Measurements from ENCODE around the gene CEP152.
"Not testable (repeated sequence)": the region's sequence is repeated elsewhere in the genome, so short reads cannot be mapped to it uniquely, and the experiment has no call there.

CEP152 gene

DNA sequence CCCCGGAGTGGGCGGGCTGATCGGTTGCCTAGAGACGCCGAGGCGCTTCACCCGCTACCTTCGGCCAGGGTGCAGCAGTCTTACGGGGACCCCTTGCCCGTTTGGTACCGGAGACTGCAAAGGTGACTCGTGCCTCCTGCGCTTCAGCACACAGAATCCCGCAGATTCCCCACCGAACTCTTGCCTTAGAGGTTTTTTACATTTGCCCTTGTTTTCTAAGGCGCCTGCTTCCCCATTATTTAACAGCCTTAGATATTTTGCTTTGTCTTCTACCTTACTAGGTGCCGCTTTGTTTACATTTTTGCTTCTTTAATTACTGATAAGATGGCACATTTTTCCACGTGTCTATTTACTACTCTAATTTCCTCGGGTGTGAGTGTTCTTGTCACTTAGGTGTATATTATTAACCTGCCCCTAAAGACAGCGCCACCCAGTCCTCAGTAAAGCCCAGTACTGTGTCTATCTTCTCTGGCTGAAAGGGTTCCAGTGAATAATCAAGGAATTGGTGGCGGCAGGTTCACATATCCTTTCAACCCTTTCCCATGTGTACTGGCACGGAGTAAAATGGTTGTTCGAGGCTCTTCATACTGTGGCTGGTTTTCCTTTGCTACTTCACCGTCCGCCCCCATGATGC lies 573 bp upstream of the CEP152 start:
- DNase-seq (ENCODE audit: low read depth in 2 of 2), result no peak

DNA sequence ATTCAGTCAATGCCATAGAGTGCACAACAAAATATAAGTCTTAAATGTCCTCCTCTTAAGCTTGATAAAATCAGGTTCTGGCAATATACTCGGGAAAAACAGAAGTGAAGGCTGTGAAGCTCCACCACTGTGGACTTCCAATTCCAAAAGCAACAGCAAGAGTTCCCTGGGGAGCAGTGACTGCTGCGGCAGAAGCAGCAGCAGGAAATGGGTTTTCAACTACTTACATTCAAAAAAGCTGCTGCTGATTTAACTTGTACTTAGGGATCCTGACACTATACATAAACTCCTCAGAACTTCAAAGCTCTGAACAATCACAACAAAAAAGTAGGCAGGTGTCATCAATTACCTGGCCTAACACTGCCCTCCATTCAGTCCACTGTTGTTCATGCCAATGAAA lies 4.7 kb downstream of the CEP152 start:
- no peak for DNase-seq (ENCODE audit: low read depth in 2 of 2)

DNA sequence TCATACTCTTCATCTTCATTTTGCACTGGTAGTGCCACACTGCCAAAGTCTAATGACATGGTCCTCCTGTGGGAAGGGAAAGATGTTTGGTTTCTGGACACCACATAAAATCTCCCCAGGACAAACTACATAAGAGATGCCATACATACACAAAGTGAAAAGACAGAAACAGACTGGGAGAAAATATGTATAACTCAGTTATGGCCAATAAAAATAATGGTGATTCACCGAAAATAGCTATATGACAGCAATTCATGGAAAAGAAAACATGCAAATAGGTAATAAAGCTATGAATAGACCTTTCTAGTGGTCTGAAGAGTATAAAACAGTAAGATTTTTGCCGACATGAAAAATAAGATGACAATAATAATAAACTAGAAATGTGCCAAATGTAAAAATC lies 5.3 kb downstream of the CEP152 start:
- no peak for DNase-seq (ENCODE audit: low read depth in 2 of 2)

DNA sequence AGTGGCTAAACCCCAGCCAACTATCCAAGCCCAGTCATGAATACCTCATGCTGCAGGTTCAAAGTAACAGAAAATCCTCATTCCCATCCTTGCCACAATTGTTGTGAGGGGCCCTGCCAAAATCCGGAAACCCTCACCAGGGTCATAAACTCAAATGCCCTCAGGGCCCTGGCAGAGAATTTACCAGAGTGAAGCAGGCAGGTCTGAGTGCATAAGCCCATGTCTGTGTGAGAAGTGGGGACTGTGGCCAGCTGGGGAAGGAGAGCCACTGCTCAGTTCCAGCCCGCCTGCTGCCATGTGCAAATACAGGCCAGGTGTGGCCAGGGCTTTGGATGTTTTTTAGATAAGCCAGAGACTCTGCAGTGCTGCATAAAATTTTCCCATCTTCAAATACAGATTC lies 7.0 kb downstream of the CEP152 start:
- no peak for DNase-seq (ENCODE audit: low read depth in 2 of 2)

GRCh38 chr15:48802867-48803266 lies 8.0 kb downstream of the CEP152 start:
- no peak for DNase-seq (ENCODE audit: low read depth in 2 of 2)

DNA sequence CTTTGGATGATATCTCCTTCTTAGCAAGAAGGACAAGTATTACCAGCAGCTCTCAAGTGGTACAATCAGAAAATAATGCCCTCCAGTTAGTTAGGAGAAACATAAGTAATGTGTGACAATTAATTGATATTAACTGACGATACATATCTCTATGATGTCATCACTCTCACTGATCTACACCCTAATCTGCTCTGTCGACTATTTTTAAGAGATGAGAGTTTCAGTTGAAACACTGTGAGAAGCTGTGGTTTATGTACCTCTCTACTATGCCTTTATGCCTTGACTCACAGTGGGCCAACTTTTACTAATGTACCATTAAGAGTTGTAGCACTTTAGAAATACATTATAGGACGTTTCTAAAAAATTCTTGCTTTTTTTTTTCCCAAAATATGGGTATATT lies 8.6 kb downstream of the CEP152 start:
- DNase-seq (ENCODE audit: low read depth in 2 of 2), result no peak

DNA sequence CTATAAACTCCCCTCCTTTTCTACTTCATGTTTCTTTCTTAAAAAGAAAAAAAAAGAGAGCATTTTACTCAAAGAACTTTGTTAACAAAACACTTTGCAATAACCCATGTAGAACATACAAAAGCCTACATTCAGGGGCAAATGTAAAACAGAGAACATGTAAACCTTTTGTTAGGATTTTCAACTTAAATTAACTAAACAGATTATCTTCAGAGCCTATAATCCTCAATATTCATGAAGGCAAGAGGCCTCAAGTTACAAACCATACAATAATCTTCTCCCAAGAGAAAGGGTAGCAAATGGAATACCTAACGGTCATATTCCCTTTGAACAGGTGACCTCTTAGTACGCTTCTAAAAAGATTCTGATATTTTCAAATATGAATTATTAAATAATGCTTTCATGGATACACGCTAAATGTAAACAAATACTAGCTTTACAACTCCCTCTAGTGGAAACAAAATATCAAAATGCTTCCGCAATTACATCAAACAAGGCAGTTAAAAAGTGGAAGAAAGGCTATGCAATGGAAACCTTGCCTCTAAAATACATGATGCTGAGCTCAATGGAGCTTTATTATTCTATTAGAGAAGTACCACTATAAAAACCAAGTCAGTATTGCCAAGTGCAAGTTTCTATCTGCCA lies 9.9 kb downstream of the CEP152 start:
- no peak for DNase-seq (ENCODE audit: low read depth in 2 of 2)

DNA sequence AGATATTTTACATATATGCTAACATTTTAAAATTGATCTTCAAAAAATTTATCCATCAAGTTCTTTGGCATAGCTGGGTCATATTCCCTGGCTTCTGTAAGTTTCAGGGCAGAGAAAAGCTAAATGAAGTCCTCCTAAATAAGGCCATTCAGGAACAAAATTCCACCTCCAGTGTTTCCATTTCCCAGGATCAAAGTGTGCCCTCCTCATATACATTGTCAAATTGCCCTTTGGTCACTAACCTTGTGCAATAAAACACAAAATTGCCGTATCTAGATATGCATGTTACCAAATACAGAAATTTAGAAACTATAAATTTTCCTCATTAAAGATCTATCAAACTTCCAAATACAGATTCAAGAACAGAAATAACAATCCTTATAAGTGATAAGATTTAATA lies 10.6 kb downstream of the CEP152 start:
- no peak for DNase-seq (ENCODE audit: low read depth in 2 of 2)

DNA sequence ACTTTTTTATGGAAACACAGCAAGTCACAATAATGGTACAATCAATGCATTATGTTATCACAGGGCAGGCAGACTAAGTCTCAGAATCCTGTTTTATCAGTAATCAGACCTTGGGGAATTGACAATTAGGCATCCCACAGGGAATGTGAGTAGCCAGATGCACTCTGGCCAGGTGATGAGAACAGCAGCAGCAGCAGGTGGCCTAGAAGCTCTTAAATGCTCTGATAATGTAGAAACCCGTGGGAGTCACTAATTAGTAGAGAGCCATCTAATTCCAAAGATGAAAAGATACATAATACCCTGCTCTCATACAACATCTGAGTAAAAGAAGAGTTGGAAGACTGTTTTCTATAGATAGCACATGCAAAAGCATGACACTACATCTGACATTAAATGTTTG lies 12.6 kb downstream of the CEP152 start:
- no peak for DNase-seq (ENCODE audit: low read depth in 2 of 2)

DNA sequence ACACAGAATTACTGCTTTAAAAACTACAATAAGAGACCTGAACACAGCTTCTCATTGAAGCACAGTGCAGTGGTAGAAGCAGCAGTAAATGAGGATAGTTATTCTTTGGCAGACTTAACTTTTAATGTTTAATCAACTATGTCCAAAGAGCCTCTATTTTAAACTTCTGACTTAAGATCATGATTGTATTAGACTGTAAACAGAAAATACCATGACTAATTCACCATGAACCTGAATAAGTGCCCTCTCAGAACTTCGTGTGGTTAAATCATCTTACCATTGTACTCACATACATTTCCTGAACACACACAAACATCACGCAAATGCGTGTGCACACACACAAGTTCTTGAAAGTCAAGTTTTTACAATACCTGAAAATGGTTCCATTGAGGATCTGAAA lies 13.9 kb downstream of the CEP152 start:
- no peak for DNase-seq (ENCODE audit: low read depth in 2 of 2)

- no peak for DNase-seq (ENCODE audit: low read depth in 2 of 2)
These were observed 14.3 kb downstream of the CEP152 start for GRCh38 chr15:48796521-48796920.

DNA sequence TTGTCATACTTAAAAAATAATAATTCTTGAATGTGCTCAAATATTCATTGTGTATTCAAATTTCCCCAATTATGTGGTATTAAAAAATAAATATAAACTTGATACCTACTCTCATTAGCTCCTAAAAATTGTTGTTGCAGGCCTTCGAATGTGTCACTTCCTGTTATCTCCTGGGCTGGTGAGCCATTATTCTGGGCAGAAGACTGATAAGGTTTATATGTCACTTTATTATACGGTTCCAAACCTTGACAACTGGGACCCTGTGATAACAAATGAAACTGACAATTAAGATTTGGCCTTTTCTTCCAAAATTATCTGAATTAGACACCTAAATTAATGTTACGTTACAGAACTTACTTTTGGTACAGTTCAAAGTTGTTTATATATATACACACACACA lies 15.0 kb downstream of the CEP152 start:
- no peak for DNase-seq (ENCODE audit: low read depth in 2 of 2)

DNA sequence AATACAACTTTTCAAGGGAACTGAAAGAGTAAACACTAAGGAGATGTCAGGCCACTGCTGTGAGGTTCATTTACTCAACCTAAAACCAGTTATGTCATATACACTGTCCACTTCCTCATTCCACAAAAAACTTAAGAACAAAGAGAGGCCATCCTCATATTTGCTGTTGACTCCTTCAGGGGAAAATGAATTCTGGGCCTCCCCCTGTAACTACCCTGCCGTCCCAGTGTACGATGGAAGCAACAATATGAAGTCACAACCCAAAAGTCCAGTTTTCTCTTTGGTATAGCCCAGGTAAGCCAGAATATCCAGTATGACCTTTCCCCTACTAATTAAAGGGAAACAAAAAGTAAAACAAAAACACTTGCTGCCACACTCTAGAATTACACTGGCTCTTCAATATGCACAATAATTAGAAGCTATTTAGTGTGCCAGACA lies 16.2 kb downstream of the CEP152 start:
- no peak for DNase-seq (ENCODE audit: low read depth in 2 of 2)

DNA sequence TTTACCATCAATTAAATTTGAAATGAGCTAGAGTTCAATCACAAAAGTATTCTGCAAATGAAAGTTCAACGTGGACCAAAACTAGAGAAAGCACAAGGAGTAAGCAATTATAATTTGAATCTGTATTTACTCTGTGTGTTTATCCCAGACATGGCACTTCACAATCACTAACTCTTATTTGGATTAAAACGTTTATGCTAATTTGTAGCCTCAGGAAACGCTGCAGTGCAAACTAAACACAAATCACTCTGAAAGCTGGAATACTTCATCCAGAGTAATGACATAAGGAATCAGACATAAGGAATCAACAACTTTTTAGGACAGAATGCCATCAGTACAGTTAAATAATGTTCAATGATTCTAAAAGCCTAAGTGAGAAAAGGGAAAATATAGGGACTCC lies 18.5 kb downstream of the CEP152 start:
- no peak for DNase-seq (ENCODE audit: low read depth in 2 of 2)

- not testable (repeated sequence) for DNase-seq (ENCODE audit: low read depth in 2 of 2)
These were observed 20.3 kb downstream of the CEP152 start for GRCh38 chr15:48790466-48791115.

DNA sequence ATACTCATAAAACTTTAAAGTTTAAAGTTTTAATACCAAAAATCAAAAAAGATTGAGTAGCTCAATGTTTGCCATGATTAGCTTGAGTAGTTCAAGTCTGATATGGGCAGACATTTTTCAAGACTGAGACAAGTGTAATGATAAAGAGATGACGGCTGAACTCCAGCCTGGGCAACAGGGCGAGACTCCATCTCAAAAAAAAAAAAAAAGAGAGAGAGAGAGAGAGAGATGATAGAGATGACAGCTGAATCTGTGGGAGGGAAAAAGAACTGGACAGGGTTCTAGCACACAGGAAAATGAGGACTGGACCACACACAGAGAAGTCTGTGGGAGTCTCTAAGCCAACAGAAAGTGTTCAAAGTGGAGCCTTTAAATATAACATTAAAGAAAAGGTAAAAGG lies 25.2 kb downstream of the CEP152 start:
- DNase-seq (ENCODE audit: low read depth in 2 of 2), result no peak

DNA sequence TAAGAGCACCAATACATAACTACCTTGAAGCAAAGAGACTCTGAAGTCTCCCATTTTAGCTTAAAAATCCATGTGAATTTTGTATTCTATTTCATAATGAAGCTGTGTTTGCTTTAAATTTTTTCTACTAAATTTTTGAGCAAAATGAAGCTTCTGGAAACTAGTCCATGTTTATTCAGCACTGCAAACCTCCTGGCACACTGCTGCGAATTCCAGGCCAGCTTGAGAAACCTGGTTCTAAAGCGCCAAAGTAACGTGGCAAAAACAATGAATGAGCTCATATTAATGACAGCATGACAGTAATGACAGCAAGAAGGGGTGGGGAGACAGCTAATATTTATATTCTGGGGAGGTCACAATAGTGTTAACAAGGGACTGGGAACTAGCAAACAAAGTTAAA lies 25.7 kb downstream of the CEP152 start:
- DNase-seq (ENCODE audit: low read depth in 2 of 2), result no peak

DNA sequence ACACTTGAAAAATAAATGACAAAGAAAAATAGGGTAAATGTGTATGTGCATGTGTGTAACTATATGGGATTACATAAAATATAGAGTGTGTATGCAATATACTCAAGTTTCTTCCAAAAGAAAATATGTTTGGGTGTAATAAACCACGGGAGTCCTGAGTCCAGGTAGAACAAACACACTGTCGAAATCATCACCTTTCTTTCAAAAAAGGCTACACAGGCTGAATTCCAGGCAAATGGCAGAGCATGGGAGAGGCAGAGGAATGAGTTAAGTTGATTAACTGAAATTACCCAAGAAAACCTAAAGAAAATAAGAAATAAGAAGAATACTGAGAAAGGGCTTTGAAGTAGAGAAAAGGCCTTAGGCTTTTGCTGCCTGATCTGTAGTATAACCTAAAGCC lies 26.1 kb downstream of the CEP152 start:
- no peak for DNase-seq (ENCODE audit: low read depth in 2 of 2)

GRCh38 chr15:48782911-48783310 lies 28.0 kb downstream of the CEP152 start:
- DNase-seq (ENCODE audit: low read depth in 2 of 2), result no peak

DNA sequence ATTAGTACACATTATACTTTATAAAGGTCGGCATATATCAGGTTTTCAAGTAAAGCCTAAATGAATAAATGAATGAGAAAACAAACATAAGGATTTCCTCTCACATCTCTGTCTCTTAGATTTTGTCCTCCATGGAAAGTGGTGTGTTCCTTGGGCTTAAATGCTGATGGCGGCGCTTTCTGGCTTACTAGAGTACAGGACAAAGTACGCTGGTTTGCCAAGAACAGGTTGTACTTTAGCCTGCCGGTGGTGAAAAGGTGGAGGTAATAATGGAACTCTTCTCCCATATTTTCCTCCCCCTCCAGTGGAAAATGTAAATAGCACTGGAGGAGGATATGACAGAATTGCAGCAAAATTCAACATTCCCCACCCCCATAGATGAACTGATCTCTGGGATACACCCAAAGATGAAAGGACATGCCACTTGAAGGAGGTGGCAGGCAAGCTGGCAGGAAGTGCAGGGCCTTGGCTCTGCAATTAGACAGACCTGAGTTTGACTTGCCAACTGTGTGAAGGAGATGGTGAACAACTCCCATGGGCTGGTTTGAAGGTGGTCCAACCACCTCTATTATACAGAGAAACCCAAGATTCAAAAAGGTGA lies 29.3 kb downstream of the CEP152 start:
- no peak for DNase-seq (ENCODE audit: low read depth in 2 of 2)

DNA sequence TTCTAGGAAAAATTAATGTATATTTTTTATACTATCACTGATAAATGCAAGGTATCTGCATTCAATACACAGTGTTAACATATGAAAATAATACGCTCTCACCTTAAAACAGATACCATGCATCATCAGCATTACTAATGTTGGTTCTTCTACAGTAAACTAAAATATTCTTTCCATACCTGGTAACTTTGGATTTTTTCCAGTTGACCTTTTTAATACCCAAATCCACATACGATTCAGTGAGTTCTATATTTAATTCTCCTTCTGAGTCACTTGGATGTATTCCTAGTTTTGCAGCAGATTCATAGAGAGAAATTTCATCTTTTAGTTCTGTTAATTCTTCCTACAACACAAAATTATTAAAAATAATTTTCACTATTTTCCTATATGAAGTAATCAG lies 29.9 kb downstream of the CEP152 start:
- no peak for DNase-seq (ENCODE audit: low read depth in 2 of 2)

- DNase-seq (ENCODE audit: low read depth in 2 of 2), result no peak
These were observed 32.5 kb downstream of the CEP152 start for GRCh38 chr15:48778331-48778730.
